HG03558 (cell line): Measurements from ENCODE around the gene TCF7L2.

ENCODE experiments used
- ATAC-seq: cut with Tn5 transposase; IDR thresholded peaks from one replicate; pipeline ENCODE4 v1.9.1; 2021; ENCODE audit warnings: moderate number of reproducible peaks; ENCODE audit not compliant: unreplicated experiment; ENCODE audit errors: extremely low read depth

Gene TCF7L2

DNA sequence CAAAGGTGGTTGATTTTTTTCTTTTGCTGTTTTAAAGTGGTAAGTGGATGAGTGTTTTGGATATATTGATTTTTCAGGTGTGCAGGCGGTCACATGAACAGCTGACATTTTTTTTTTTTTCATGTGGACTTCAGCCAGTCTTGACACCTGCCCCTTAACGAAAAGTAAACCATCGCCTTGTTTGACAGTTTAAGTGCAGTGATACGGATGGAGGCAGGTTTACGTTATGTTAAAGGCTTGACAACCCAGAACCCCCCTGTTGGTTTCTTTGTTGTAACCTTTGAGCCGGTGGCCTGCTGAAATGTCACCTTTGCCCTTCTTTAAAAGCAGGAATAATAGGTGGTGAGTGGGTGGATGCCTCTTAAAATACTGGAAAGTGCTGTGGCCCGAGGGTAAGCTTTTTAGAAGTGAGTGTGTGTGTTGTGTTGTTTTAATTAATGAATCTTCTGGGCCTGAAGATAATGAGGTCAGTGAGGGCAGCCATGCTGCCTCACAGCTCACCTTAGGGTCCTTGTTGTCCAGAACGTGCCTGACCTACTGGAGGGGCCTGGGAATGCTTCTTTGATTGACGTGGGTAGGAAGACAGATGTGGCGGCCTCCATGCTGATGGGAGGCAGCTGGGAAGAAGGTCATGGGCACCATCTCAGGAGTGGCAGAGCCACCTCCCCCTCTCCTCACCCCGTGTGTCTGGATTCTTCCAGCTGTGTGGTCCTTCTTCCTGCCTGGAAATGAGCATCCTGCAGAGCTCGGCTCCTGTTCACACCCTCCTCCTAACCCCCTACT, 69.8 kb downstream of the TCF7L2 start:
- no peak for ATAC-seq

DNA sequence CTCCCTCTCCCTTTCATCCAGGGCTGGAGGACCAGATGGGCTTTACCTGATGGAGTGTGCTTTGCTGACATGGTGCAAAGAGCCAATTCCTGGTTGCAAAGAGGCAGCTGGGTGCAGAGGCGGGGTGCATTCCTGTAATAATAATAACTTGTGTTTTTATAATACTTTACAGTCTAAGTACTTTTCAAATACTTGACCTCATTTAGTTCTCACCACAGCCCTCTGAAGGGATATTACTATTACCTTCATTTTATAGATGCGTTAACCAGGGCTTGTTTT, 70.4 kb downstream of the TCF7L2 start:
- no peak for ATAC-seq

DNA sequence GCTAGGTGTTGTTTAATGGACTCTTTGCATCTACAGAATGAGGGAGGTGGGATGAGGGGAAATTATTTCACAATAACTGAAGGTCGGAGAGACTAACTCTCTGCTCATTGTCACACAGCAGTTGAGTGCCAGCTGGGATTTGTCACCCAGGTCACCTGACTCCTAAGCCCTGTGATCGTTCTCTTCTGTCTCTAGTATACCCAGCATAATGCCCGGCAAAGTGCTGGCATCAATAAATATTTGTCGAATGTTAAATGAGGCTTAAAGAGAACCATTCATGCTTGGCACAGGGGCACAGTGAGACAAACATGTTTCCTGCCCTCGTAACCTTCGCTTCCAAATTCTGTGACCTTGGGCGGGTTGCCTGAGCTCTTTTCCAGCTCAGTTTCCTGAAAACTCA, 70.8 kb downstream of the TCF7L2 start:
- no peak for ATAC-seq

DNA sequence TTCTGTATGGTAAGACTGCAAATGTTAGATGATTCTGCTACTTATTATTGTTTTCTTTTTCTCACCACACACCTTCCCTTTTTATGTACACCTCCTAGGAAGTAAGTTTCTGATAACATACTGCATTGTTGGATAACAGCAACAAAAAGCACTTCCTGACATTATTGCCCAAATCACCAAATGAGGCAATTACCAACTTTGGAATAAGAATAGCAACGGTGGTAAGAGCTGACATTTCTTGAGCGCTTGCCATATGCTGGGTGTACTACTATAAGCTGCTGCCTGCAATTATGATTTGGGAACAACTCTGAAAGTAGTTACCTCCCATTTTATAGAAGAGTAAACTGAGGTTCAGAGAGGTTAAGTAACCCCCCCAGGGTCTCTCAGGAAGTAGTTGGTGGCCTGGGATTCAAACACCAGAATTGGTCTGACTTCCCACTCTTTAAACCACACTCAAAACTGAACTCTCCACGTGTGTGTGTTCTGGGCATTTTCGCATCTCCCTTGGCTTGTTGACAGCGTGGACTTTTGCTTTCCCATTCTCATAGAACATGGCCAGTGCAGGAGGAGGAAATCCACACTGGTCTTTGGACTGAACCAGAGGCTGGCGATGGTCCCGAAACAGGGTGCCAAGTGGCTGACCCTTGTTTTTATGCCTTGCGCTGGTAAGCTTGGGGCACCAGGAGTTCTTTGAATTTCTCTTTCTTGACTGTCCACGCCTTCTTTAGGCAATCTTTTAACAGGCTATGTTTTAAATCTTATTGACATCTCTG, 71.4 kb downstream of the TCF7L2 start:
- ATAC-seq, result no peak

DNA sequence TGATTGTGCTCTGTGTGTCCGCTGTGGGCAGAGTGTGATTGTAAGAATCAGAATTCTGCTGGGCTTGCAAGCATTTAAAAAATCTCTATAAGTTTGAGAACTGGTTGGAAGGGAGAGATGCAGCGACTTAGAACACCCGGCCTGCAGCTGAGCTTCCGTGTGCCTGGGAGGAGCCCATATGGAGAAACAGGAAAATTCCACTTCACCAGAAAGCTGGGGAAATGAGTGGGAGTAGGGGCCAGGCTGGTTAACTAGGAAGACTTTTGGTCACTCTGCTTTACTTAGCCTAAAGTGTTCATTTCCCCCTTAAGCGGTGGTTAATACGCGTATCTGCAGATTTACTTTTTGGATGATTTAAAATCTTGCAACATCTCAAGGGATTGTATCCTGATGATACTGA, 72.2 kb downstream of the TCF7L2 start:
- ATAC-seq, result no peak

DNA sequence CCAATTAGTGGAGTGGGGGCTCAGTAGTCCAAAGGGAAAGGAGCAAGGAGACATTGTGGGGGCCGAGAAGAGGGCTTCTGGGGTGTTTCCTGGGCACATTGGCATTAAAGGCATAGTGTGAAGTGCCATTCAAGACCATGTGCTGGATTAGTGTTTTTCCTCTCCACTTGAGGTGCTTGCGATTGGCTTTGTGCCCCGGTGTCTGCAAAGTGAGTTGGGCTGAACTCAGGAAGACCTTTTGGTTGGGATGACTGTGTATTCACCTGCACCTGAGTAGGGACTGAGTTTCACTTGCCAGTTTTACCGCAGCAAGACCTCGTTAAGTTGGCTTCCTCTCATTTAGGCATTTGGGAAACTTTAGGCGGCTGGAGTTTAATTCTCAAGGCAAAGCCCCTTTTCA, 73.0 kb downstream of the TCF7L2 start:
- ATAC-seq, result no peak

DNA sequence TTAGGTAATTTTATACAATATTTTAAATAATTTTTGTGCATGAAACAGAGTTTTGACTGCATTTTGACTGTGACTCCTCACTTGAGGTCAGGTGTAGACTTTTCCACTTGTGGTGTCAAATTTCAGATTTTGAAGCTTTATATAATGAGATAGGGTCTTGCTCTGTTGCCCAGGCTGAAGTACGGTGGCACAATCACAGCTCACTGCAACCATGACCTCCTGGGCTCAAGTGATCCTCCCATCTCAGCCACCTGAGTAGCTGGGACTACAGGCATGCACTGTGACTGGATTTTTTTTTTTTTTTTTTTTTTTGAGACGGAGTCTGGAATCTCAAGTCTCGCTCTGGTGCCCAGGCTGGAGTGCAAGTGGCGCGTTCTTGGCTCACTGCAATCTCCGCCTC, 74.9 kb downstream of the TCF7L2 start:
- no peak for ATAC-seq

DNA sequence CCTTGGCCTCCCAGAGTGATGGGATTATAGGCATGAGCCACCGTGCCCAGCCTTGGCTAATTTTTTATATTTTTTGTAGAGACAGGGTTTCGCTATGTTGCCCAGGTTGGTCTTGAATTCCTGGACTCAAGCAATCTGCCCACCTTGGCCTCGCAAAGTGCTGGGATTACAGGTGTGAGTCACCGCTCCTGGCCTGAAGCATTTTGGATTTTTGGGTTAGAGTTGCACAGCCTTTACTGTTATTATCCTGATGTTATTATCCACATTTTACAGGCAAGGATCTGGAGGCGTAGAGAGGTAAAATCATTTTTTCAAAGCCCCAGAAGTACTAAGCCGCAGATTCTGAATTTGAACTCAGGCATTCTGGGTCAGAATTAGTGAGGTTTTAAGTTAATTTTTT, 75.4 kb downstream of the TCF7L2 start:
- ATAC-seq, result no peak

DNA sequence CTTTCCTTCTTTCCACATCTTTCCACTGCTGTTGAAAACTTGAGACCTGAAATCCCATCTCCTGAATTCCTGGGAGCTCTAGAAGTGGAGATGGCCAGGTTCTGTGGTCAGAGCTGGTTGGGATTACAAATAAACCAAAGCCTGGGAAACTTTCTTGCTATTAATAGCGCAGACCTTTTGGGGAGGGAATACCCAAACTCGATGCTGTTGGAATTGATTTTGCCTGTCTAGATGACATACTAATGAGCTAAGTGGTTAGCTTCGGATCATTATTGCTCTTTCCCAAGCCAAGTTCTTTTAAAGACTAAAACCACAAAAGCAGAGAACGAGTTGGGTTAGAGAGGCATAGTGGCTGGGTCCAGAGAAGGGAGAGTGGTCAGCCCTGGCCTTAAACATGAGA, 76.6 kb downstream of the TCF7L2 start:
- no peak for ATAC-seq

DNA sequence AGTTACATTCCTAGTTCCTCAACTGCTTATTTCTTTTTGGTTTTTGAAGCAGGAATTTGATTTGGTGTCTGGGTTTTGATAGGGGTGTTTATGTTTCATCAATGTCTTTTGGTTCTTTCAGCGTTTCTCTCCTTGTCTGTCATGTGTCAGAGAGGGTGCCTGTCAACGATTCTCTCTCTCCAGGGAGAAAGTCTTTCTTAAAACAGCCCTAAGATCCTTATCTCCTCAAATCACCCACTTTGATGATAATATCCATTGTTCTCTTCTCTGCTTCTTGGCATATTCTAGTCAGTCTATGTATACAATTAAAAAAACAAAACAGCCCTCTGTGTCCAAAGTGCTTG, 77.2 kb downstream of the TCF7L2 start:
- no peak for ATAC-seq

DNA sequence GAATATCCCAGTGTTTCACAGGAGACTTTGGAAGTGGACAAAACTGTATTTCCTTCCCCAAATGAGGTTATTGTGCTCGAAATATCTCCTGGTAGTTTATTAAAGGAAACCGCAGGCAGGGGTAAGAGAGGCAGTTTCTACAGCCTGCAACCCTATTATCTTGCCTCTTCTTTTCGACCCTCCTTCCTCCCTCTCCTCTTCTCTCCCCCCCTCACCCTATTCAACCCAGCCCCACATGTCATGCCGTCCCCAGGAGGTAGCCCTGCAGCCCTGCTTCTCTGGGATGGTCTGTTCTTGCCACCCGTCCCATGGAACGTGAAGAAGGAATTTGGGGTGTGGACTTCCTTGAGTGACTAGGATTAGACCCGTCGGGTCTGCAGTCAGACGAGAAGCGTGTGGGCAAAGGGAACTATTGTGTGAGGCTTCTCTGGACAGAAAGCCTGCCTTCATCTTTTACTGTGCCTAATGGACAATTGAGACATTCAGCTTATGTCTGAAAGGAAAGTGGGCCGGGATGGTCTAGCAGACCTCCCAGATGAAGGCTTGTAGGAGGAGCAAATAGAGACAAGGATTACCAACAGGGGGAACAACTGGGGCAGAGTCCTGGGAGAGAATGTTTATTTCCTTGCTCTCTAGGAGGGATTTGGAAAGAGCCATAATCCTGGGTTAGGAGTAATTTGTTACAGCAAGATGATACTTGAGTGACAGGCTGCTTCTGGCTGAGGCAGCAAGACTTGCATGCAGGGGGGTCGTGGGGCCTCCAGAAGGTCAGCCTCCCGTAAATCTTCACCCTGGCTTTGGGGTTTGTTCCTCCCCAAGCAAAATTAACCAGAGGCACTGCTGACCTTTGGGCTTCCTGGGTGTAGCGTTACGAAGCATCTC, 77.8 kb downstream of the TCF7L2 start:
- ATAC-seq, result no peak

DNA sequence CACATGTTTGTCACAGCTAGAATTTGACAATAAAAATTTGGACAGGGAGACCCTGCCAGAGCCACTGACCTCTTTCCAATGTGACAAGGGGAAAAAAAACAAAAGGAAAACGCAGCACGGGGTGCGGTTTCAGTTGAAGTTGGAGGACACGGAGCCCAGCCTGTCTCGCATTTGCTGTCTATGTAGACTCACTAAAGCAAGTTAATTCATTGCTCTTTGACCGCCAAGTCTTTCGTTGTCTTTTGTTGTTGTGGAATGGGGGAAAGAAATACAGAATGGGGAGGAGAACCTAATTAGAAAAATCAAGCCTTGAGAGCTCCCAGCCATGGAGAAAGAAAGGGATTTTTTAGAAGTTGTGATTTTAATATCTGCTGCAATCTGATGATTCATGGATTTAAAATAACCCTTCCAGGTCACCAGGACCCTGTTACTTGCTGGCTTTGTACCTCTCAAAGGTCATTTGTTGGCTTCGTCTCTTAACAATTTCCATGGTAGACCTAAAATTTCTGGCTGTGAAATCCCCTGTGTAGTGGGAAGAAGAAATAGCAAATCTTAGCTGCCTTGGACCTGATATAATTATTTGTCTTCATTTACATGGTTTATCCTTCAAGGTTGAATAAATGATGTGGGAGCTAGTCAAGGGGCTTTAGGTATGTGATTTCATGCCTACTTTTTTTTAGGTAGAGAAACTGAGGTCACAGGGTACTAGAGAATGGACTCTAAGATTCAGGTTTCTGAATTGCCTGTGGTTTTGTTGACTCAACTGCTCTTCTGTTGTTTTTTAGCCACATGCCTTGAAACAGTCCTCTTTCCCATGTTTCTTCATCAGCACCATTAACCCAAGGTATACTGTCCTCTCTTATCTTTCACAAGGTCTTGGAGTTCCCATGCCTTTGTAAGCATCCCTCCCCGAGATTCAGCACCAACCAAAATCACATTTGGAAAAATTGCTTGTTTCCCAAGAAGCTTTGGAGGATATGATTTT, 78.7 kb downstream of the TCF7L2 start:
- ATAC-seq, result no peak

DNA sequence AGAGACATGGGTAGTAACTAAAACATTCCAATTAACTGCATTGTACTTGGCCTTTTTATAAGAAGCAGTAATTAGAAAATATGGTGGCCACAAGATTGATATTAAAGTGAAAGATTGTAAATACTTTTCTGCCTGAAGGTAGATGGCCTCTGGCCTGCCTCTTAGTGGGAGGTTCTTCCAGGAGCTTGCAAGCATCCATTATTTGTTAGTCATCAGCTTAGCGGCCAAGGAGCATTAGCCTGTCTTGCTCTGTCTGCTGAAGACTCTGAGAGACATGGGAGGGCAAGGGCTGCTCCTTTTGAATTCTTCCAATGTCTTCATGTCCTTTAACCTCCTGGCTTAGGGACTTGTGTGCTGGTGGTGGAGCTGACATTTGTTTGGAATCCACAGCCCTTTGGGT, 80.4 kb downstream of the TCF7L2 start:
- ATAC-seq, result no peak

DNA sequence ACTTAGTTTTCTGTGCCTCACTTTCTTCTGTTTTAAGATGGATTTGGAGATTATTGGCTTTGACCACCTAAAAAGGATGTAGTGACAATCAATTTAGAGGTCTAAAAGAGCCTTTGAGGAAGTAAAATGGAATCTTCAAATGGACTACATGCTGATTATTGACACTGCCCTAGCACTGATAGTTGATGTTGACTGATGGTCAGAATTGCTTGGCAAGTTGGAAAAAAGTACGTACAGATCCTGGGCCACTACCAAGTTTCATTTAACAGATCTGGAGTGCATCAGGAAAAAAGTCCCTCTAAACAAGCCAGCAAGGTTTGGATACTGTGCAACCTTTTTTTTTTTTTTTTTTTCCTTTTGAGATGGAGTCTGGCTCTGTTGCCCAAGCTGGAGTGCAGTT, 81.1 kb downstream of the TCF7L2 start:
- ATAC-seq, result no peak

DNA sequence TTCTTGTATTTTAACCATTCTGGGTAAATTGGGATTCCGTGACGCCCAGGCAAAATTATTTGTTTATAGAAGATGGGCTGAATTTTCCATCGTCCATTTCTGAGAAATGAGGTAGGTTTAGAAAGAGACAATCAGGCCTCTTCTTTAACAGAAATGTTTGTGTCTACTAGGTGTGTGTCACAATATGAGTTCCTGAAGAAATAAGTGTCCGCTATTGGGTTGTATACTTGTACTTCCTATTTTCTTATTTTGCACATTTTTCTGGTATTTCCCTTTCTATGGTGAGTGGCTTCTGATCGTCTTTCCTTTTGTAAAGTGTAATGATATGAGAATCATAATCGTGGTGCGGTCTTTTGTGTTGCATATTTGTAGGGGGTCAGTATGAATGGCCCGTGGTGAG, 83.9 kb downstream of the TCF7L2 start:
- no peak for ATAC-seq

DNA sequence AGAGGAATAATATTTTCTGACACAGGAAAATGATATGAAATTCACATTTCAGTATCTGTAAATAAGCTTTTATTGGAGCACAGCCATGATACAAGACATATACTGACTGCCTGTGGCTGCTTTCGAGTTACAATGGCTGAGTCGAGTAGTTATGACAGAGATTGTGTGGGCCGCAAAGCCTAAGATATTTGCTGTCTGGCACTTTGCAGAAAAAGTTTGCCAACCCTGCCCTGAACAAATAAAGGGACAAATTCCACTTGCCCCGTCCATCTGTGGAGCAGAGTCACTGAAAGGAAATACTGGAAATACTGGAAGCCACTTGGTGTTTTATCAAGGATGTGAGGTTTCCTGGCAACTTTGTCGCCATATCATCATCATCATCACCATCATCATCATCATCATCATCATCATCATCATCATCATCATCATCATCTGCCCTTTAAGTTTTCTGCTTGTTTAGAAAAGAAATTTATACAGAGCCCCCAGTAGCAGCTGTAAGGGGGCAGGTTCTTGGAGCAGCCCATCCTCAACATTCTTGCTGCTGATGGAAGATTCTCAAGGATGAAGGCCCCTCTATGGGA, 85.8 kb downstream of the TCF7L2 start:
- no peak for ATAC-seq

DNA sequence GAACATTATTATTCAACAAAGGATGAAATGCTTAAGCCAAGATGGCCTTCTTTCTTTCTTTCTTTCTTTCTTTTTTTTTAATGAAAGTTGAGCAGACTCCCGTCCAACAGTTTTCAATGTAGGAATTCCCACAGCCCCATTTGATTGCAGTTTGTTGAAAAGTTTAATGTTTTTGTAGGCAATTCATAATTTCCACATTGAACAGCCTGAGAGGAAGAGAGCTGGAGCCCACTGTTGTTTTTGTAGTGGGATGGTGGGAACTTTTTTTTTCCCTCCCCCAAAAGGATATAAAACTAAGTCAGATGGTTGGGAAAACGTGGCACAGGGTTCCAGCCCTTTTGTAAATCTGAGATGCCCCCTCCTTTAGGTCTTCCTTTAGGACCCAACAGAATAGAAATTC, 86.6 kb downstream of the TCF7L2 start:
- no peak for ATAC-seq

DNA sequence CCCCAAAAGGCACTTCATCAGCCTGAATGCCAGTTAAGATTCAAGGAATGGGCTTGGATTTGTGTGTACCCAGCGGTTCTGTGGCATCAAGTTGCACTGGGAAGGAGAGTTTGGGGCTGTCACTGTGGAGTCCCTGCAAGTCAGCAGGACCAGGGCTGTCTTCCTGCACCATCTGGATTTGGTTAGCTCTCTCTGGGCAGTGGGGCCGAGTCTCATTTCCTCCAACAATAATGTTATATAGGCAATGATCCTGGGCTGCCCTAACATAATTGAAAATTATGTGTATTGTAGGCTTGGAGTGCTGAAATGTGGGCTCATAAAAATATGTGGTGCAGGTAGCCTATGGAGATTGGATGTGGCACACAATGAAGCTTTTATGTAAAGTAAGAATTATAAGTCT, 87.2 kb downstream of the TCF7L2 start:
- no peak for ATAC-seq

DNA sequence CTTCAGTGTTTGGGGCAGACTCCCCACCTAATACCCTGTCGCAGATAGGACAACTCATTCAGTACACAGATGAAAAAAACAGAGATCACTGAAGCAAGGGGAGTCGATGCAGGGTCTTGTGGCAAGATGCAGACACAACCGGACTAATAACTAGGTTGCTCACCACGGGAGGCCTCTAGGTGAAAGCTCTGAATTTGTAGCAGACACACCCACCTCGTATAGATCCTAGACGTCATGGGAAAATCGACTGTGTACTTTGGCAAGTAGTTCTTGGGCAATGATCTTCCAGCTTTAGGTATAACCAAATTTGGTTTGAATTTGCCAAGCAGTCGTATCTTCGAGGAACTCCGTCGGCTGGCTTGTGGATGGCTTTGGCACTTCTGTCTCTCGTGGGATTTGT, 88.1 kb downstream of the TCF7L2 start:
- ATAC-seq, result no peak

DNA sequence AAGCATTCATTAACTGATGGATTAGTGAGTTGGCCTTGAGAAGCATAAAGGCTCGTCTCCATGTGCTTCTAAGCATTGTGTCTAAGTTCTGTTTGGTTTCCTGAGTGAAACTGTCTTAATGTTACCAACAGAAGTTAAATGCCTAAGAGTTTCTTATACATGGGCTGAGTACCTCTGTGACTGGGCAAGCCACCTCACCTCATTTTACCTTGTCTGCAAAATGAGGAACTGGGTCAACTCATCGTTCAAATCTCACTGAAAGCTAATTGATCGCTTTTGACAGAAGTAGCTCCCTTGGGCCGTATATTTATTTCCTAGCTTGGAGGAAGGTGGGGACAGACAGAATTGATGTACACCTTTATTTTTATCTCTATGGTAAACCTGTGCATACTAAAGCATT, 88.9 kb downstream of the TCF7L2 start:
- ATAC-seq, result no peak
